Epithelial cell of proximal tubule (primary cell): ENCODE results near the gene TCEAL8. TPM values are rescaled to one million over a fixed set of nuclear protein-coding genes. Genes with fewer than 3 reads are reported as not detected.

Experiments
- DNase-seq: peaks from one replicate; pipeline ENCODE4 v3.0.0-alpha.2; 2011; ENCODE audit warnings: low read depth
- H3K4me3 ChIP-seq: 2 replicates; pipeline ENCODE4 v1.5.1; 2011; ENCODE audit warnings: low read depth, mild to moderate bottlenecking, low read length
- total RNA-seq: library from RNA; depleted of rRNA; stranded (reverse); fragments of >200 nt; gene quantifications from 2 replicates; pipeline ENCODE4 v1.2.3, GENCODE V29; 2015
- TF ChIP-seq, protein P1 (sequence below): conservative IDR thresholded peaks from 2 replicates; pipeline ENCODE4 v1.5.1; 2012; ENCODE audit warnings: low read depth, mild to moderate bottlenecking, low read length

TCEAL8 gene
- total RNA-seq, 1 donor from 2014 or later = 92.6 TPM

- H3K4me3 ChIP-seq = peak within 1 kb of the TSS; percentile 78
- TF ChIP-seq, protein P1, sequence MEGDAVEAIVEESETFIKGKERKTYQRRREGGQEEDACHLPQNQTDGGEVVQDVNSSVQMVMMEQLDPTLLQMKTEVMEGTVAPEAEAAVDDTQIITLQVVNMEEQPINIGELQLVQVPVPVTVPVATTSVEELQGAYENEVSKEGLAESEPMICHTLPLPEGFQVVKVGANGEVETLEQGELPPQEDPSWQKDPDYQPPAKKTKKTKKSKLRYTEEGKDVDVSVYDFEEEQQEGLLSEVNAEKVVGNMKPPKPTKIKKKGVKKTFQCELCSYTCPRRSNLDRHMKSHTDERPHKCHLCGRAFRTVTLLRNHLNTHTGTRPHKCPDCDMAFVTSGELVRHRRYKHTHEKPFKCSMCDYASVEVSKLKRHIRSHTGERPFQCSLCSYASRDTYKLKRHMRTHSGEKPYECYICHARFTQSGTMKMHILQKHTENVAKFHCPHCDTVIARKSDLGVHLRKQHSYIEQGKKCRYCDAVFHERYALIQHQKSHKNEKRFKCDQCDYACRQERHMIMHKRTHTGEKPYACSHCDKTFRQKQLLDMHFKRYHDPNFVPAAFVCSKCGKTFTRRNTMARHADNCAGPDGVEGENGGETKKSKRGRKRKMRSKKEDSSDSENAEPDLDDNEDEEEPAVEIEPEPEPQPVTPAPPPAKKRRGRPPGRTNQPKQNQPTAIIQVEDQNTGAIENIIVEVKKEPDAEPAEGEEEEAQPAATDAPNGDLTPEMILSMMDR = no peak
- DNase-seq = no peak
Measured at GRCh38 chrX:103214870-103215424, 40.0 kb downstream of the TCEAL8 start, which contains the start of gene BEX4. Gene BEX4, plus strand, starts transcription at chrX:103215108. Its CDS starts 1,046 bp downstream, at chrX:103216154.

- TF ChIP-seq, protein P1 = no peak
- H3K4me3 ChIP-seq = no peak overlapping the region
- DNase-seq = no peak
Measured at GRCh38 chrX:103212749-103213457, 42.1 kb downstream of the TCEAL8 start.

GRCh38 chrX:103211012-103211715 lies 43.8 kb downstream of the TCEAL8 start:
- TF ChIP-seq, protein P1 = peak; percentile 58
- H3K4me3 ChIP-seq = no peak overlapping the region
- no peak for DNase-seq

GRCh38 chrX:103210056-103210455 lies 44.9 kb downstream of the TCEAL8 start:
- H3K4me3 ChIP-seq = no peak overlapping the region
- TF ChIP-seq, protein P1 = no peak
- no peak for DNase-seq

Other genes with a start within 250 kb of the TCEAL8 start
- gene BEX1, start 191.0 kb downstream of the TCEAL8 start, total RNA-seq = 9.1 and 13.7 TPM in 2 replicates
- not detected in 2 replicates for gene NXF3, start 162.0 kb downstream of the TCEAL8 start, total RNA-seq
- 34.2 and 46.4 TPM in 2 replicates for gene BEX4, start 40.0 kb downstream of the TCEAL8 start, total RNA-seq
- 0.22 TPM in 1 of 2 replicates, not detected in the other for gene TCEAL5, start 21.6 kb upstream of the TCEAL8 start, total RNA-seq
- gene BEX2, start 55.8 kb upstream of the TCEAL8 start, total RNA-seq = 9.0 and 19.0 TPM in 2 replicates
- gene TCEAL7, start 75.1 kb upstream of the TCEAL8 start, total RNA-seq = 16.0 and 25.4 TPM in 2 replicates
- gene TCEAL9, start 101.4 kb upstream of the TCEAL8 start, total RNA-seq = 88.0 and 161 TPM in 2 replicates
- 168 and 261 TPM in 2 replicates for gene BEX3, start 121.4 kb upstream of the TCEAL8 start, total RNA-seq